Islet precursor cell (in vitro differentiated cells): ENCODE measurements around the gene CTNND1.

Experiments used
- DNase-seq: peaks from one replicate; pipeline ENCODE4 v3.0.0-alpha.2; 2018

CTNND1 gene

DNA sequence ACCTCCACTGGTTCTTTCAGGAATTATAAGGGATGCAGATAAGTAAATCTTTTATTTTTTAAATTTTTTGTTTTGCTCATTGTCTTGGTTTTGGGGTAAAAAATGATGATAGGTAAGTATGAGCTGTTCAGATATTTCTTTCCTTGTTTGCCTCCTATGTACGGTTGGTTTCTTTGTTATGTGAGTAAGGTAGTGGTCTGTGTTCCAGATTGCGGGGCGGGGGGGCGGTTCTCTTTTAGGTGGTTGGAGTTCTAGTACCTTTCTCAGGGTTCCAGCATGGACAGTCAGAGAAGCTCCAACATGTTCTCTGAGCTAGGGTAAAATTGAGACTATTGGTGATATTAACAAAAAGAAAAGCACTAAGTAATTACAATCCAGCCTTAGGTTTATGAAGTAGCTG lies 2.4 kb downstream of the CTNND1 start:
- no peak for DNase-seq

- DNase-seq: no peak
Observed at GRCh38 chr11:57764566-57764965, 3.0 kb downstream of the CTNND1 start.

DNA sequence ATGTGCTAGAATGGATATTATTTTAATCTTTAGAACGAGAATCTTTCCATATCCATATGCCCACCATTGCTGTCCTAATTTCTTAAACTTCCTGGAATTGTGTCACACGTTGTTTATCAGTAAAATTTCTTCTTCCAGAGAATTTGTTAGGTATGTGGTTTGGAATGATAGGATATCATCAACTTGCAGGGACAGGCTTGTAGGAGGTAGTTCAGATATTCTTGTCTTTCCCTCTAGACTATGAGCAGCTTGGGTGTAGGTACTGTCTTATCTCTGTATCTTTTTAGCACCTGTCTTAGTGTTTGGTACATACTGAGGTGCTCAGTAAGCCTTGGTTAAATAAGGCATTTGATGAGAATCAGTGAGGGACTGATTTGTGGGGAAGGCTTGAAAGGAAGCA lies 3.4 kb downstream of the CTNND1 start:
- DNase-seq: no peak

DNA sequence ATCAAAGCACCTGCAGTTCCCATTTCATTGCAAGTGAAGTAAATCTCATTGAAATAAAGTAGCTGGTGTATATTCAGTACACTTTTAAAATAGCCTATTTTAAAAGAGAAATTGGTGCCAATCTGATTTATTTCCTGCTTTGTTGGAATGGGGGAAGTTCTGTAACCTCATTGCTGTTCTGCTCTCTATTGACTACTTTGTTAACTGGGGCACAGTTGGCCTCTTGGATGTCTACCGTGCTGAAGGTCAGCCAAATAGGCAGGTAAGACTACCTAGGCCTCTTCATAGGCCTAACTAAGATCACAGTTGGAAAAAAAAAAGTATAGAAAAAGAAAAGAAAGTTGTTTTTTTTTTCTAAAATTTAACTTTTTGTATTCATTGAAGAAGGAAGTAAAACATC lies 9.2 kb downstream of the CTNND1 start:
- DNase-seq: no peak

DNA sequence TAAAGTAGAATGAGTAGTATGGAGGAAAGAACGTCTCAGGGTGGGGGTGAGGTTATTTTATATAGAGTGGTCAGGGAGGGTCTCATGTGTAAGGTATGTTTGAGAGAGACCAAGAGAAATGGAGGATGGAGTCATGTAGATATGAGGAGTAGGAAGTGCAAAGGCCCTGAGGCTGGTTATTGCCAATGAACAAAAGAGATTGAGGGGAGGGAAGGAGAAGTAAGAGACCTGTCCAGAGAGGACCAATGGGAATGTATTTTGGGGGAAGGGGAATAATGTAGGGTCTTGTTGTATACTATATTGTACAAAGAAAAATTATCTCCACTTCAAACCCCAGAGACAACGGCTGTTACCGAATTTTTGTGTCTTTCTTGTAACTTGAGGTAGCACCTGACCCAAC lies 9.8 kb downstream of the CTNND1 start:
- no peak for DNase-seq

GRCh38 chr11:57772562-57772961 lies 11.0 kb downstream of the CTNND1 start:
- no peak for DNase-seq

DNA sequence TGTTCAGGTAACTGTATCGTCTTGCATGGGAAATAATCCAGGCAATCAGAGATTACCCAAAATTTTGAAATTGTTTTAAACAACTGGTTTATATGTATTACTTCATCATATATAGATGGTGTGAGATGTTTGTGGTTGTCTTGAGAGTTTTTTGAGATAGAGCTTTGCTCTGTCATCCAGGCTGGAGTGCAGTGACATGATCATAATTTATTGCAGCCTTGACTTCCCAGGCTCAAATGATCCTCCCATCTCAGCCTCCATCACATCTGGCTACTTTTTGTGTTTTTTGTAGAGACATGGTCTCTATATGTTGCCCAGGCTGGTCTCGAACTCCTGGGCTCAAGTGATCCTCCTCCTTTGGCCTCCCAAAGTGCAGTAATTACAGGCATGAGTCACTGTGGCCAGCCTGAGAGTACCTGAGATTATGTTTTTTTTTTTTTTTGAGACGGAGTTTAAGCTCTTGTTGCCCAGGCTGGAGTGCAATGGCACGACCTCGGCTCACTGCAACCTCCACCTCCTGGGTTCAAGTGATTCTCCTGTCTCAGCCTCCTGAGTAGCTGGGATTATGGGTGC lies 11.5 kb downstream of the CTNND1 start:
- DNase-seq: peak; percentile 62

GRCh38 chr11:57775491-57775890 lies 13.9 kb downstream of the CTNND1 start:
- DNase-seq: no peak

GRCh38 chr11:57776031-57776521 lies 14.5 kb downstream of the CTNND1 start:
- DNase-seq: peak; percentile 91

DNA sequence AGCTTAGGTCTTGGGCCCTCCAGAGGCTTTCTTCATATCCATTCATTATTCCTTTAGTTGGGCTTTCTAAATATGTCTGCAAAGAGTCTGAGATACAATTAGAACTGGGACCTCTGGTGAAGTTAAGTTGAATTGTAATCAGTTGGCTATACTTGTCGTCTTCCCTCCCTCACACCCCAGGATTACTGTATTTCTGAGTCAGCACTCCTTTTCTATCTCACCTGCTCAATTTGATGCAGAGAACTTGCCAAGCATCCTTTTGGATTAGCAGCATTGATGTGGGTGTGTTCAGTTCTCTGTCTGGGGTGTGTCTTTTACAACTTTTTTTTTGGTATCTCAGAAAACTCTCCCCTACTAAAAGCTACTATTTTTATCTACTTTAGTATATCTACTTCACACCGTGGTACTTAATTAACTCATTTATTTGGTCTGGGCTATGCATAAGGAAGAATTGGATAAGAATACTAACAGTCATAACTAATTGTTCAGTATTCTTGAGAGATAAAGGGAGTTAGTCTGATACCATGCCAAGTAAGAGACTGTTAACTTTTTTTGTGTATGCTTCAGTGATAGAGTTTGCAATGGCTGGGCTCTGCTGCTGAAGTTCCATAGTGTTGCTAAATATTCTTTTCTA lies 15.1 kb downstream of the CTNND1 start:
- DNase-seq: no peak

DNA sequence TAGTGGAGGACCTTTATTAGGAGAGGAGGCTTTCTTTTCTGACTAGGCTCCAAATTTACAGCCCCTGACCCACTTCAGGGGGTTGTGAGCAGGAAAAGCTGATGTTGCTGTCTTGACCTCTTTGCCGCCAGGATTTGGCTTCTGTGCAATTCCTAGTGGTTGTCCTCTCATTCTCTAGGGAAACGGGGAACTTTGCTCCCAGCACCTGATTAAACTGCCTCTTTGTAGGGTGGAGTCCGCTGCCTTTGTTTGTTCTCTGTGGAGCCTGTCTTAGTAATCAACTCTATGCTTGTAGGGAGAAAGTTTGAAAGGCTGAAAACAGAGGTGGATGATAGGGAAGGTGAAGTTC lies 16.3 kb downstream of the CTNND1 start:
- DNase-seq: peak; percentile 63

GRCh38 chr11:57778318-57779037 lies 16.9 kb downstream of the CTNND1 start:
- peak; percentile 99 for DNase-seq

DNA sequence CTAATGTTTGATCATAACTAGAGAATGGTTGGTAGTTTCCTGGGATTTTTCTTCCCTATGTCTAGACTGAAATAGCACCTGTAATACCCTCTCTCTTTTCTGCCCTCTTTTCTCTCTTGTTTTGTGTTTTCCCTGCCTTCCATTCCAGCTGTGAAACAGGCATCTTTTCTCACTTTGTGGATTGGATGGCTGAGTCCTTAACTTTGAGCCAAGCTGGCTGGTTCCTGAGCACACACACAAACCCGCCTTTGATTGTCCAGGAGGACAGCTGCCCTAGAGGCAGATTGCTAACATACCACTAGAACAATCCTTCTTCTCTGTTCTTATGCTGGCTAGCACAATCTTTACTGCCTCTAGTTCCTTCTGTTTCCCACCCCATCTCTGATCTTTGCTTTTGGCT lies 17.7 kb downstream of the CTNND1 start:
- peak; percentile 94 for DNase-seq

DNA sequence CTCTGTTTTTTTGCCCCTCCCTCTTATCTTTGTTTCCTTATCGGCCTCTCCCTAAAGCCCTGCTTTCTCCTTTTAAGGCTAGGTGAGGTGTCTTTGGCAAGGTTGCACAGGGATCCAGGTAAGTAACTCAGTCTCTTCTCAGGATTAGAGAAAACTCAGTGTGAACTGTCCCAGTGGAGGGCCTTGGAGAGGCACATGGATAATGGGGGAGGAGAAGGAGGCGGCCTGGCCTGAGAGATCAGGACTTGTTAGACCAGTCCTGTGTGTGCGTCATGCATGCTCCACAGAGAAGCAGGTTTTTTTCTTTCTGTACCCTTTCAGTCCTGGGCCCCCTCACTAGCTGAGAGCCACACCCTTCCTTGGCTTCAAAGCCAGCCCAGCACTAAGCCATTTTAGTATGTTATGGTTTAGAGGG lies 19.9 kb downstream of the CTNND1 start:
- peak; percentile 98 for DNase-seq

DNA sequence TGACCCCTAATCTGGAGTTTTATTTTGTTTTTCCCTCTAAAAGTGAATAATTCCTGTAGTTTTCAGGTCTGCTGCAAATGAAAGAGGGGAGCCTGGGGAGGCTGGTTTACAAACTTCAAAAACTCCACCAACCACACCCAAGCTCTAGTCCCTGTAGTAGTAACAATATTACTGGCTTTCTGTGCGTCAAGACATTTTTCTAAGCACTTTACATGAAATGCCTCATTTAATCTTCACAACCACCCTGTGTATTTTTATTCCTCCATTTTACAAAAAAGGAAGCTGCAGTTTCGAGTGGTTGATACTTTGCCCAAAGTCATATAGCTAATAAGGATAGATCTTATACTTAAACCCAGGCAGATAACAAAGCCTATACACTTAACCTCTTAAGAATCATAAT lies 23.5 kb downstream of the CTNND1 start:
- DNase-seq: no peak

DNA sequence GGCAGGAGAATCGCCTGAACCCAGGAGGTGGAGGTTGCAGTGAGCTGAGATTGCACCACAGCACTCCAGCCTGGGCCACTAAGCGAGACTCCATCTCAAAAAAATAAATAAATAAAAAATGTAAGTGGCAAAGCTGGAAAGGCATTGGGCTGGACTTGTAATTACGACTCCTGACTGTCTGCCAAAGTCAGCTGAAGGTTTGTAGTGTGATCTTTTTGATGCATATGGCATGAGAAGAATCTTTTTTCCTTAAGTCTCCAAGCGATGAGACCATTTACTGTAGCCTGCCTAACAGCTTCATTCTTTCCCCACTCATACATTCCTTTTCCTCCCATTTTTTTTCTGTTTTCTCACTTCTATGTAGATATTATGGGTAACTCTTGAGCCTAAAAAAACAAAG lies 24.8 kb downstream of the CTNND1 start:
- DNase-seq: no peak

DNA sequence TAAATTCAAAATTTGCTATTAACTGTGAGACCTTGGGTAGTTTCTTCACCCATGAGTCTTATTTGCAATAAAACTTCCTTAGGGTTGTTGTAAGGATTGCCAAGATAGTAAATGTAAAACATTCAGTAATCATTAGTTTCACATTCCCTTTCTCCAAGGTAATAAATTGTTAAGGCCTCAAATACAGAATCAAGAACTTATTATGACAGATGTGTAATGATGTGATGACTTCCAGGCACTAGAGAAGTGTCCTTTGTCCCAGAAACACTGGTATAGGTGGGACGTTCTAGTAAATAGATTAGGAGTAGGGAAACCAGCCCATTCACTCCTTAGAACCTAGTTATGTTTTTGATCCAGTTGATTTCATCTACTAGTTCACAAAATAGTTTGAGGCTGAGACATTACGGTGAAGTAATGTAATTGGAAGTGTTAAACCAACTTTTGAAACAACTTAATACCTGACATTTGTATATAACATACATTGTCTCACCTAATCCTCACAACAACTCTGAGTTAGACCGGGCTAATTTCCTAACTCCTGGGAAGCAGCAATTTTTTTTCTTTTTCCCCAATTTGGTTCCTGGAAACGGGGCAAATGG lies 25.5 kb downstream of the CTNND1 start:
- DNase-seq: no peak

- peak; percentile 73 for DNase-seq
Observed at GRCh38 chr11:57787920-57788702, 26.5 kb downstream of the CTNND1 start.

DNA sequence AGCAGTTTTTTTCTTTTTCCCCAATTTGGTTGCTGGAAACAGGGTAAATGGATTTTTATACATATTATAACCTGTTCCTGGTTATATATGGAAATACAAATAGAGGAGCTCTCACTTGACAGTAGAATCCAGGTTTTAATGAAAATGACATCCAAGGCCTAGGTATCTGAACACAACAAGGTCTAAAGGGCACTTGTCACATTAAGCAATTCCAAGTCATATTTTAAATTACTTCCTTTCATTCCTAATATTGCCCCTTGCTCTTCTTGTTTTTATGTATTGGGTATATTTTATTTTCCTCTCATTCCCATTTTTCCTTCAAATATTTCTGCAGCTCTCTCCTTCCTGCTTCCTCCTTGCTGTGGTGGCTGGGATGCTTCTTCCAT lies 27.1 kb downstream of the CTNND1 start:
- no peak for DNase-seq

DNA sequence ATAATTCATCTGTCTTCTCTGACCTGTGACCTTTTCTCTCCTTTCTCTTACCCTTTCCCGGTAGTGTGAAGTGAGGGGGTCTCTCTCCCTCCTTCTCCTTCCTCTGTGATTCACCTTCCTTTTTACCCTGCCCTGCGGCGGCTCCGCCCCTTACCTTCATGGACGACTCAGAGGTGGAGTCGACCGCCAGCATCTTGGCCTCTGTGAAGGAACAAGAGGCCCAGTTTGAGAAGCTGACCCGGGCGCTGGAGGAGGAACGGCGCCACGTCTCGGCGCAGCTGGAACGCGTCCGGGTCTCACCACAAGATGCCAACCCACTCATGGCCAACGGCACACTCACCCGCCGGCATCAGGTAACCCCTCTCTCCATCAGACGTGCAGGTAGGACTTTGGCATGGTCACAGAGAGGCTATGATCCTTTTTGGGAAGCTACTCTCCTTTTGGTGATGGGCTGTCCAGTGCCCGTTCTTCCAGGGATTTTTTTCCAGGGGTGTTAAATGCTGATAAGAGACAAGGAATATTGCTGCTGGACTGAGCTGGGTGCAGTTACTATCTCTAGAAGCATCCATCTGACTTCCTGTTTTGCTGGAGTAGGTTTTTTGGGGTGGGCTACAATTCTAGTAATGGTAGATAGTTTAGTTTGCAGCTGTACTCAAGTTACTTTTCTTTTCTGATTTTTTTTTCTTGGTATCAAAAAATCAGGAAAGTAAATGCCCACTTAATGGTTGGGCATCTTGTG lies 29.9 kb downstream of the CTNND1 start:
- DNase-seq: peak; percentile 66

DNA sequence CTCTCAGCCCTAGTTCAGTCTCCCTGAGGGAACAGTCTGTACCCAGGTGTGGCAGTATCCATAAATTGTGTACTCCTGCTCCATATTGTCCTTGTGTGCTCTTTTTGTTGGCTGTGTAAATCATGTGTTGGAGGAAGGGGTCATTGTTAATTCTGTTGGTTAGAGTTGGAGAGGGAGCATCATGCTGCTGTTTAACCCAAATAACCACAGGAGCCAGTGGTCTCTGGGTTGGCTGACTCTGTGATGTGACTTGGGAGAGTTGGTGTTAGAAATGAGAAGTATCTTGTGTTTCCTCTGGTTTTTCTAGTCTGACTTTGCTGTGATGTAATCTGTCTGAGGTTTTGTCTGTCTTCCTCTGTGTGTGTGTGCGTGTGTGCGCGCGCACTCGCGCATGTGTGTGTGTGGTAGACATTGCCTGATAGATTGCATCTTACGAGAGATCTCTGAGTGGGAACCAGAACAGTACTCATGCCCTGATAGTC lies 30.5 kb downstream of the CTNND1 start:
- no peak for DNase-seq

DNA sequence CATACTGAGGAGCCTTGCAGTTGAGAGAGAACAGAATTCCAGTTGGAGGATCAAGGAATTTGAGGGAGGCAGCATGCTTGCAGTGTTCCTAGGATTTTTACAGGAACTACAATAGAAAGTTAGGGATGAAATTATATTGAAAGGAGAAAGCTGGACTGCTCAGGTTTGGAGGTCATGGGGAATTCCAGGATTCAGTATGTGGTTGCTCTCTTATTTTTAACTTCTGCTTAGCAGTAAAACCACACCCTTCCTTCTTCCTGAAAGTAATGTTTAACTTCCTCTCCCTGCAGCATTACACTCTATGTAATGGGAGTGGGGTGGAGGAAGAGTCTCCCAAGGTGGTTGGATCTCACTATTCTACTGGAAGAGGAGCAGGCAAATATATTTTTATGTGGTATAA lies 31.3 kb downstream of the CTNND1 start:
- DNase-seq: no peak
